ENCODE data around the gene ATG2B. TPM values are rescaled to one million over a fixed set of nuclear protein-coding genes. Genes with fewer than 3 reads are reported as not detected.

The ATG2B gene
- total RNA-seq, 1 donor from 2014 or later: 27.5 TPM

- DNase-seq: no peak
- H3K9me3 Mint-ChIP-seq (ENCODE audit: unreplicated experiment): no peaks in the 10 kb centered on the region
- H3K27ac Mint-ChIP-seq (ENCODE audit: unreplicated experiment): no peak overlapping the region
- TF ChIP-seq CTCF (IDR thresholded peaks at IDR 0.05; ENCODE audit: partially characterized antibody, unreplicated experiment): no peak
- H3K27me3 Mint-ChIP-seq (ENCODE audit: unreplicated experiment): no peaks in the 10 kb centered on the region
- H3K4me3 Mint-ChIP-seq (ENCODE audit: unreplicated experiment): no peak overlapping the region
- peaks cover 15% of the 10 kb centered on the region for H3K4me1 Mint-ChIP-seq (ENCODE audit: low read depth, unreplicated experiment)
- peaks cover 6% of the 10 kb centered on the region for H3K36me3 Mint-ChIP-seq (ENCODE audit: unreplicated experiment)
These were observed 85.3 kb downstream of the ATG2B start for GRCh38 chr14:96277890-96278289.

GRCh38 chr14:96275177-96276112 is 87.7 kb downstream of the ATG2B start:
- H3K4me1 Mint-ChIP-seq (ENCODE audit: low read depth, unreplicated experiment): peaks cover 12% of the 10 kb centered on the region
- peak; percentile 90 for DNase-seq

GRCh38 chr14:96274543-96274942 is 88.6 kb downstream of the ATG2B start:
- no peak for TF ChIP-seq CTCF (IDR thresholded peaks at IDR 0.05; ENCODE audit: partially characterized antibody, unreplicated experiment)
- Mint-ChIP-seq H3K9me3 (ENCODE audit: unreplicated experiment) (no peaks in the 10 kb centered on the region), H3K27me3 (ENCODE audit: unreplicated experiment) (peaks cover 6% of the 10 kb centered on the region), H3K4me1 (ENCODE audit: low read depth, unreplicated experiment) (peaks cover 10% of the 10 kb centered on the region), H3K27ac (ENCODE audit: unreplicated experiment) (no peak overlapping the region), H3K36me3 (ENCODE audit: unreplicated experiment) (peaks cover 12% of the 10 kb centered on the region), H3K4me3 (ENCODE audit: unreplicated experiment) (no peak overlapping the region)
- DNase-seq: no peak

More at GRCh38 chr14:96275177-96276112, 87.7 kb downstream of the ATG2B start:
- Mint-ChIP-seq H3K27me3 (ENCODE audit: unreplicated experiment) (peaks cover 3% of the 10 kb centered on the region), H3K36me3 (ENCODE audit: unreplicated experiment) (peaks cover 12% of the 10 kb centered on the region), H3K27ac (ENCODE audit: unreplicated experiment) (no peak overlapping the region), H3K9me3 (ENCODE audit: unreplicated experiment) (no peaks in the 10 kb centered on the region), H3K4me3 (ENCODE audit: unreplicated experiment) (no peak overlapping the region)
- TF ChIP-seq CTCF (IDR thresholded peaks at IDR 0.05; ENCODE audit: partially characterized antibody, unreplicated experiment): peak; percentile 97

- no peak for DNase-seq
- H3K4me1 Mint-ChIP-seq (ENCODE audit: low read depth, unreplicated experiment): peaks cover 6% of the 10 kb centered on the region
- H3K36me3 Mint-ChIP-seq (ENCODE audit: unreplicated experiment): peaks cover 12% of the 10 kb centered on the region
- TF ChIP-seq CTCF (IDR thresholded peaks at IDR 0.05; ENCODE audit: partially characterized antibody, unreplicated experiment): no peak
- no peak overlapping the region for H3K27ac Mint-ChIP-seq (ENCODE audit: unreplicated experiment)
- H3K4me3 Mint-ChIP-seq (ENCODE audit: unreplicated experiment): peak overlapping the region; percentile 50
- H3K9me3 Mint-ChIP-seq (ENCODE audit: unreplicated experiment): no peaks in the 10 kb centered on the region
- H3K27me3 Mint-ChIP-seq (ENCODE audit: unreplicated experiment): peaks cover 6% of the 10 kb centered on the region
These were observed 89.0 kb downstream of the ATG2B start for GRCh38 chr14:96274122-96274521.

GRCh38 chr14:96273629-96274028 is 89.5 kb downstream of the ATG2B start:
- no peaks in the 10 kb centered on the region for H3K9me3 Mint-ChIP-seq (ENCODE audit: unreplicated experiment)
- H3K27ac Mint-ChIP-seq (ENCODE audit: unreplicated experiment): no peak overlapping the region
- H3K4me1 Mint-ChIP-seq (ENCODE audit: low read depth, unreplicated experiment): peaks cover 6% of the 10 kb centered on the region
- DNase-seq: no peak
- H3K4me3 Mint-ChIP-seq (ENCODE audit: unreplicated experiment): no peak overlapping the region
- no peak for TF ChIP-seq CTCF (IDR thresholded peaks at IDR 0.05; ENCODE audit: partially characterized antibody, unreplicated experiment)
- peaks cover 12% of the 10 kb centered on the region for H3K36me3 Mint-ChIP-seq (ENCODE audit: unreplicated experiment)
- peaks cover 6% of the 10 kb centered on the region for H3K27me3 Mint-ChIP-seq (ENCODE audit: unreplicated experiment)

All from glutamatergic neuron (in vitro differentiated cells).